CD14-positive monocyte (primary cell): ENCODE measurements around the gene ZNF723. TPM values are rescaled to one million over a fixed set of nuclear protein-coding genes. Genes with fewer than 3 reads are reported as not detected.

ENCODE experiments used
- DNase-seq, 3 donors: peaks; one replicate each; pipeline ENCODE4 v3.0.0-alpha.2; 2011 to 2022
- H2AFZ ChIP-seq: 2 replicates; pipeline ENCODE4 v1.6.0; 2012; ENCODE audit warnings: mild to moderate bottlenecking, low read depth, low read length, inconsistent platforms; ENCODE audit not compliant: insufficient read depth, poor library complexity, severe bottlenecking
- H3K27ac ChIP-seq, 2 donors: 1 replicate in 1 of 2; 2 replicates in 1 of 2; pipeline ENCODE4 v1.5.1; 2012 to 2013; ENCODE audit warnings: low read length in 2 of 2, control low read depth in 1 of 2, inconsistent platforms in 1 of 2, low read depth in 1 of 2, mild to moderate bottlenecking in 1 of 2
- H3K27me3 ChIP-seq, 2 donors: one replicate each; pipeline versions ENCODE4 v1.6.0 to v1.6.1; 2011 to 2013; ENCODE audit warnings: low read length in 2 of 2; ENCODE audit not compliant: control insufficient read depth in 2 of 2, insufficient read depth in 2 of 2
- H3K36me3 ChIP-seq, 2 donors: replicated peaks in 1 of 2; 1 replicate in 1 of 2; 2 replicates in 1 of 2; pipeline versions ENCODE4 v1.5.1 to v1.6.1; 2012 to 2013; ENCODE audit warnings: low read length in 2 of 2, control low read depth in 1 of 2, inconsistent platforms in 1 of 2, mild to moderate bottlenecking in 1 of 2; ENCODE audit not compliant: insufficient read depth in 2 of 2, control insufficient read depth in 1 of 2
- H3K4me1 ChIP-seq, 2 donors: 1 replicate in 1 of 2; 2 replicates in 1 of 2; pipeline versions ENCODE4 v1.5.1 to v1.6.1; 2012 to 2013; ENCODE audit warnings: low read length in 2 of 2, control low read depth in 1 of 2, inconsistent platforms in 1 of 2, mild to moderate bottlenecking in 1 of 2, moderate library complexity in 1 of 2; ENCODE audit not compliant: insufficient read depth in 2 of 2, control insufficient read depth in 1 of 2
- H3K4me2 ChIP-seq: replicated peaks from 2 replicates; pipeline ENCODE3; 2012; ENCODE audit warnings: low read length, moderate library complexity, mild to moderate bottlenecking; ENCODE audit not compliant: poor library complexity, severe bottlenecking; ENCODE audit errors: extremely low read depth
- H3K4me3 ChIP-seq, 3 experiments: fragments of 200-600 bp in 1 of 3; sonication (generic) in 1 of 3; replicated peaks in 1 of 3; 1 replicate in 2 of 3; 2 replicates in 1 of 3; pipeline ENCODE4 v1.5.1; 2011 to 2013; ENCODE audit warnings: low read length in 3 of 3, mild to moderate bottlenecking in 3 of 3, control low read depth in 2 of 3, low read depth in 2 of 3, inconsistent platforms in 1 of 3, moderate library complexity in 1 of 3
- H3K79me2 ChIP-seq: 2 replicates; pipeline ENCODE4 v1.6.0; 2012; ENCODE audit warnings: mild to moderate bottlenecking, control low read depth, inconsistent platforms, low read length, moderate library complexity; ENCODE audit not compliant: insufficient read depth
- H3K9ac ChIP-seq: 2 replicates; pipeline ENCODE4 v1.6.0; 2017; ENCODE audit warnings: low read length, mild to moderate bottlenecking; ENCODE audit not compliant: insufficient read depth, poor library complexity, severe bottlenecking
- H3K9me3 ChIP-seq, 2 donors: replicated peaks in 1 of 2; 1 replicate in 1 of 2; 2 replicates in 1 of 2; pipeline versions ENCODE4 v1.5.1 to v1.6.1; 2012 to 2013; ENCODE audit warnings: low read length in 2 of 2, control low read depth in 1 of 2; ENCODE audit not compliant: control insufficient read depth in 1 of 2, insufficient read depth in 1 of 2
- H4K20me1 ChIP-seq: 2 replicates; pipeline ENCODE4 v1.6.0; 2012; ENCODE audit warnings: mild to moderate bottlenecking, low read length, control low read depth, moderate library complexity; ENCODE audit not compliant: insufficient read depth
- H3K27ac Mint-ChIP-seq, 7 donors: one replicate each; pipeline ENCODE4 v1.8.0; 2020; ENCODE audit warnings: mild to moderate bottlenecking in 7 of 7, mixed read lengths in 7 of 7, moderate library complexity in 6 of 7, inconsistent platforms in 2 of 7
- H3K27me3 Mint-ChIP-seq, 3 donors: one replicate each; pipeline ENCODE4 v1.8.0; 2021 to 2022; ENCODE audit warnings: low read depth in 3 of 3, mild to moderate bottlenecking in 3 of 3, mixed read lengths in 3 of 3, moderate library complexity in 3 of 3, inconsistent platforms in 1 of 3
- H3K36me3 Mint-ChIP-seq, 2 donors: one replicate each; pipeline ENCODE4 v1.8.0; 2020; ENCODE audit warnings: mixed read lengths in 2 of 2, inconsistent platforms in 1 of 2, mild to moderate bottlenecking in 1 of 2
- H3K4me1 Mint-ChIP-seq: one replicate; pipeline ENCODE4 v1.8.0; 2020; ENCODE audit warnings: mild to moderate bottlenecking, mixed read lengths
- H3K4me3 Mint-ChIP-seq, 2 donors: one replicate each; pipeline ENCODE4 v1.8.0; 2020; ENCODE audit warnings: mild to moderate bottlenecking in 2 of 2, mixed read lengths in 2 of 2, moderate library complexity in 1 of 2
- H3K9me3 Mint-ChIP-seq, 7 donors: one replicate each; pipeline ENCODE4 v1.8.0; 2020 to 2022; ENCODE audit warnings: mixed read lengths in 7 of 7, mild to moderate bottlenecking in 6 of 7, moderate library complexity in 6 of 7, inconsistent platforms in 2 of 7
- WGBS: methylation state at CpG from one replicate; pipeline ENCODE4 v1.1.5; 2013; ENCODE audit warnings: missing lambda C conversion rate; ENCODE audit not compliant: insufficient coverage; 5-methylcytosine and 5-hydroxymethylcytosine counted together
- intact Hi-C, 2 donors: fragments of 100-400 bp; cut with micrococcal nuclease; formaldehyde crosslinking; loops; one replicate each; pipeline versions ENCODE4 v1.15.0 to v1.15.1; 2023
- polyA plus RNA-seq, 3 donors: library from polyadenylated mRNA; depleted of rRNA in 1 of 3; unstranded in 2 of 3; stranded (reverse) in 1 of 3; fragments of 300-500 nt in 2 of 3; fragments of >200 nt in 1 of 3; fragmentation: Illumina TruSeq in 2 of 3; gene quantifications; 1 replicate in 2 of 3; 2 replicates in 1 of 3; pipeline ENCODE4 v1.2.3, GENCODE V29; 2012 to 2021
- TF ChIP-seq, protein P1 (sequence below): fragments of 200-600 bp; IDR thresholded peaks from one replicate; pipeline ENCODE4 v1.8.0; 2022; ENCODE audit warnings: antibody characterized with exemption, mild to moderate bottlenecking

The ZNF723 gene
- polyA plus RNA-seq, 3 donors: not detected

DNA sequence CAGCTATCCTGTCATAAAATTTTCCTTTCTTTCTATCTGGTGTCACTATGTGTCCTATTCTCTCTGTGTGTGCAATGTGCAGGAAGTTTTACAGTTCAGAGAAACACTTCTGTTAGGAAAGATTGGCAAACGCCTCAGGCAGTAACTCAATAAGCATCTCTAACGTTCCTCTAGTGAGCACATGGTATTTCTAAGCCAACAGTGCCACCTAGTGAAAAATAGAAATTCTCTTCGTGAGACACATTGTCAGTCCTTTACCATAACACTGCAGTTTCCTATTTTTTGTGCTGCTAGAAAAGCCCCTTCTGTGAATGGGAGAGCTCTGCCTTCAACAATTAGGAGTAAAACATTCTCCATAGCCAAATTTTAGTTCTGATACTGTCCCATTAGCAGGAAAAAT lies 50.7 kb downstream of the ZNF723 start:
- no peak overlapping the region for H3K9ac ChIP-seq
- TF ChIP-seq, protein P1, sequence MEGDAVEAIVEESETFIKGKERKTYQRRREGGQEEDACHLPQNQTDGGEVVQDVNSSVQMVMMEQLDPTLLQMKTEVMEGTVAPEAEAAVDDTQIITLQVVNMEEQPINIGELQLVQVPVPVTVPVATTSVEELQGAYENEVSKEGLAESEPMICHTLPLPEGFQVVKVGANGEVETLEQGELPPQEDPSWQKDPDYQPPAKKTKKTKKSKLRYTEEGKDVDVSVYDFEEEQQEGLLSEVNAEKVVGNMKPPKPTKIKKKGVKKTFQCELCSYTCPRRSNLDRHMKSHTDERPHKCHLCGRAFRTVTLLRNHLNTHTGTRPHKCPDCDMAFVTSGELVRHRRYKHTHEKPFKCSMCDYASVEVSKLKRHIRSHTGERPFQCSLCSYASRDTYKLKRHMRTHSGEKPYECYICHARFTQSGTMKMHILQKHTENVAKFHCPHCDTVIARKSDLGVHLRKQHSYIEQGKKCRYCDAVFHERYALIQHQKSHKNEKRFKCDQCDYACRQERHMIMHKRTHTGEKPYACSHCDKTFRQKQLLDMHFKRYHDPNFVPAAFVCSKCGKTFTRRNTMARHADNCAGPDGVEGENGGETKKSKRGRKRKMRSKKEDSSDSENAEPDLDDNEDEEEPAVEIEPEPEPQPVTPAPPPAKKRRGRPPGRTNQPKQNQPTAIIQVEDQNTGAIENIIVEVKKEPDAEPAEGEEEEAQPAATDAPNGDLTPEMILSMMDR: no peak
- H3K9me3 Mint-ChIP-seq: peaks cover 4 to 32% (median 25%) of the 10 kb centered on the region in 7 donors
- no peak for DNase-seq
- no peaks in the 10 kb centered on the region for H3K4me1 ChIP-seq
- H3K27ac Mint-ChIP-seq: no peak overlapping the region
- H3K4me3 Mint-ChIP-seq: no peak overlapping the region
- H3K36me3 ChIP-seq: no peaks in the 10 kb centered on the region
- H4K20me1 ChIP-seq: no peaks in the 10 kb centered on the region
- H3K27me3 Mint-ChIP-seq: peaks cover 0 to 2% (median 0%) of the 10 kb centered on the region in 3 donors
- no peaks in the 10 kb centered on the region for H3K36me3 Mint-ChIP-seq
- H3K4me2 ChIP-seq: no peak overlapping the region
- no peak overlapping the region for H2AFZ ChIP-seq
- no peak overlapping the region for H3K27ac ChIP-seq
- no peak overlapping the region for H3K4me3 ChIP-seq
- no peaks in the 10 kb centered on the region for H3K4me1 Mint-ChIP-seq
- H3K27me3 ChIP-seq: no peaks in the 10 kb centered on the region
- no peaks in the 10 kb centered on the region for H3K79me2 ChIP-seq
- no CpG with 5 or more reads among the region's 3 CpGs for WGBS
- peaks cover 28 to 41% of the 10 kb centered on the region in 2 donors for H3K9me3 ChIP-seq
- intact Hi-C loops: no loop called here

DNA sequence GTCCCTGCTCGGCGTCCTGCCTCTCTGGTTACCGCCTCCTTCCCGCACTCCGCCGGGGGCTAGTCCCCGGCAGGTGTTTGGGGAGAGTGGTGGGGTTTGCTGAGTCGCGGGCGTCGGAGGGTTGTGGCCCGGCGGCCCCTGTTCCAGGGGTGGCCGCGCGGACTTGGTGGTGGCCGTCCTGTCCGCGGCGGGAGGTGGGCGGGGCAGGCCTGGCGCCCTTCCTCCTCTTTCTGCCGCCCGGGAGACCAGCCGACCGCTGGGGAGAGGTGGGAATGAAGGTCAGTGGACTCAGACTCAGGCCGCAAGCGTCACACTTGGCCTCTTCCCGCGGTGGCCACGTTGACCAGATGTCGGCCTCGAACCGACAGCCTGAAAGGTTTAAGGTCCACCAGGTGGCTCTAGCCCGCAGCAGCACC lies 61.8 kb downstream of the ZNF723 start:
- Mint-ChIP-seq H3K27me3 (peaks cover 0 to 1% (median 0%) of the 10 kb centered on the region in 3 donors), H3K4me1 (no peaks in the 10 kb centered on the region), H3K27ac (no peak overlapping the region), H3K4me3 (no peak overlapping the region), H3K9me3 (peaks cover 22 to 57% (median 44%) of the 10 kb centered on the region in 7 donors), H3K36me3 (no peaks in the 10 kb centered on the region)
- peaks cover 62 to 66% of the 10 kb centered on the region in 2 donors for H3K9me3 ChIP-seq
- DNase-seq: no peak
- 86% methylated on average over 23 of the region's 35 CpGs for WGBS
- no peak overlapping the region for H2AFZ ChIP-seq
- H3K4me2 ChIP-seq: no peak overlapping the region
- H3K36me3 ChIP-seq: no peaks in the 10 kb centered on the region
- H3K79me2 ChIP-seq: no peaks in the 10 kb centered on the region
- no peak overlapping the region for H3K4me3 ChIP-seq
- no peaks in the 10 kb centered on the region for H4K20me1 ChIP-seq
- TF ChIP-seq, protein P1: no peak
- H3K27me3 ChIP-seq: no peaks in the 10 kb centered on the region
- no peaks in the 10 kb centered on the region for H3K4me1 ChIP-seq
- H3K9ac ChIP-seq: no peak overlapping the region
- intact Hi-C loops: no loop called here
- H3K27ac ChIP-seq: no peak overlapping the region
